IPS-15b (cell line): ENCODE data around the gene VAX1.

Experiments
- H3K27me3 ChIP-seq: one replicate; pipeline ENCODE4 v1.6.1; 2013; ENCODE audit warnings: low read length; ENCODE audit not compliant: control insufficient read depth, insufficient read depth
- H3K36me3 ChIP-seq: one replicate; pipeline ENCODE4 v1.6.1; 2013; ENCODE audit warnings: low read length; ENCODE audit not compliant: control insufficient read depth, insufficient read depth
- H3K4me1 ChIP-seq: one replicate; pipeline ENCODE4 v1.6.1; 2013; ENCODE audit warnings: mild to moderate bottlenecking, low read length; ENCODE audit not compliant: control insufficient read depth, insufficient read depth
- H3K4me3 ChIP-seq: one replicate; pipeline ENCODE4 v1.5.1; 2013; ENCODE audit warnings: low read depth, low read length
- H3K9ac ChIP-seq: one replicate; pipeline ENCODE4 v1.6.1; 2013; ENCODE audit warnings: low read depth, mild to moderate bottlenecking, low read length
- H3K9me3 ChIP-seq: one replicate; pipeline ENCODE4 v1.6.1; 2013; ENCODE audit warnings: mild to moderate bottlenecking, low read length; ENCODE audit not compliant: control insufficient read depth, insufficient read depth

Gene VAX1

GRCh38 chr10:117138838-117139580 is 939 bp upstream of the VAX1 start:
- Histone ChIP-seq H3K36me3 (no peaks in the 10 kb centered on the region), H3K9me3 (no peaks in the 10 kb centered on the region), H3K9ac (no peak overlapping the region), H3K27me3 (peaks cover 96% of the 10 kb centered on the region), H3K4me3 (peak overlapping the region; percentile 32), H3K4me1 (peaks cover 2% of the 10 kb centered on the region)

DNA sequence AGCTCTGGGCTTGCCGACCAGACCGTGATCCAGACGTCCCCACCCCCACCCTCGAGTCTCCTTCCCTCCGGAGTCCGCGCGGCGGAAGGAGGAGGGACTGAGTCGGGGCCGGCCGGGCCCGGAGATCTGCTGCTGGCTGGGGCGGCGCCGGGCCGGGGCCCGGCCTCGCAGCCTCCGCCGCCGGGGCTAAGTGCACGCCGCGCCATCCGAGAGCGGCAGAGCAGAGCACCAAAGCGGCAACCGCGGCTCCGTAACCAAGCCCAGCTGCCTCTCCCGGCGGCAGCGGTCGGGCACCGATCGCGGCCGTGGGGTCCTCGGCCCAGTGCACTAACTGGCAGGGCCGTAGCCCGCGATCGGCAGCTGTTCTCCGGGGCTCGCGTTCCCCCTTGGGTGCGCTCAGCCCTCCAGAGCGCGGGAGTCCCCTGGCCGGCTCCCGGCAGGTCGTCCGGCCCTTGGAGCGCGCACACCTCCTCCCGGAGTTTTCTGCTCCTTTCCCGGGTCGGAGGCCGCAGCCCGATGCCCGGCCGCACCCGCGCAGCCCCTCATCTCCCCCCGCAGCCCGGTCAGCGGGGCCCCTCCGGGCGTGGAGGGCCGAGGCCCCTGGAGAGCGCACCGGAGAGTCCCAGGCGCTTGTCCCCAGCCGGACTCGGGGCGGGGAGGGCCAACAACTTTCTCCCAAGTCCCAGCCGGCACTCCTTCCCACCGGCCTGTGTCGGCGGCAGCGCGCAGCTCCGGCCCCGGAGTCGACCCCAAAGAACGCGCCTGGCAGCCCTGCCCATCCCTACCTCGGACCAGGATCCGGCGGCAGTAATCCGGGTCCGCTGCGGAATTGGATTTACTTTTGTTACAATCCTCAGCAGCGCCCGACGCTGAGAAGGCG is 799 bp downstream of the VAX1 start:
- Histone ChIP-seq H3K9ac (no peak overlapping the region), H3K4me1 (peaks cover 2% of the 10 kb centered on the region), H3K4me3 (peak overlapping the region; percentile 35), H3K27me3 (peaks cover 96% of the 10 kb centered on the region), H3K9me3 (no peaks in the 10 kb centered on the region), H3K36me3 (no peaks in the 10 kb centered on the region)

DNA sequence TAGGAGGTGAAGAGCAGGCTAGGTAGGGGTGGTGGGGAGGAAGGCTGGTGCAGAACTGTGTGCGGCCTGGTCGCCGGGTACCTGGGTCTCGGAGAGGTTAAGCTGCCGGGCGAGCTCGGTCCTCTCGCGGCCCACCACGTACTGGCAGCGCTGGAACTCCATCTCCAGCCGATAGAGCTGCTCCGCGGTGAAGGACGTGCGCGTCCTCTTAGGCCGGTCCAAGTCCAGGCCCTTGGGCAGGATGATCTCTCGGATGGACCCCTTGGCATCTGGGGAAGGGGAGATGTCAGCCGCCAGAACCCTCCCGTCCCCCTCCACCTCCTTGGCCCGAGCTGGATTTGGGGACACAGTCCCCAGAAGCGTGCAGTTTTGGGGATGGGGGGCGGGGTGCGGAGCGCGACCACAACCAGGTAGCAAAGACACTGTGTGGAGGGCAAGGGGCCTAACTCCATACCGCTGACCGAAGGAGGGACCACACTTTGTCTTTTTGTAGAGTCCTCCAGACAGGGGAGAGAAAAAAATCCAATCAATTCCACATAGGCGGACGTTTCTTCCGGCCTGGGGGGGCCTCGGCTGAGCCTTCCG is 1.6 kb downstream of the VAX1 start:
- H3K36me3 ChIP-seq = no peaks in the 10 kb centered on the region
- H3K4me3 ChIP-seq = peak overlapping the region; percentile 32
- H3K9ac ChIP-seq = no peak overlapping the region
- H3K9me3 ChIP-seq = no peaks in the 10 kb centered on the region
- peaks cover 2% of the 10 kb centered on the region for H3K4me1 ChIP-seq
- peaks cover 96% of the 10 kb centered on the region for H3K27me3 ChIP-seq

GRCh38 chr10:117135480-117136140 is 2.5 kb downstream of the VAX1 start:
- Histone ChIP-seq H3K9ac (no peak overlapping the region), H3K27me3 (peaks cover 97% of the 10 kb centered on the region), H3K4me1 (peaks cover 3% of the 10 kb centered on the region), H3K4me3 (peak overlapping the region; percentile 18), H3K36me3 (no peaks in the 10 kb centered on the region), H3K9me3 (no peaks in the 10 kb centered on the region)

DNA sequence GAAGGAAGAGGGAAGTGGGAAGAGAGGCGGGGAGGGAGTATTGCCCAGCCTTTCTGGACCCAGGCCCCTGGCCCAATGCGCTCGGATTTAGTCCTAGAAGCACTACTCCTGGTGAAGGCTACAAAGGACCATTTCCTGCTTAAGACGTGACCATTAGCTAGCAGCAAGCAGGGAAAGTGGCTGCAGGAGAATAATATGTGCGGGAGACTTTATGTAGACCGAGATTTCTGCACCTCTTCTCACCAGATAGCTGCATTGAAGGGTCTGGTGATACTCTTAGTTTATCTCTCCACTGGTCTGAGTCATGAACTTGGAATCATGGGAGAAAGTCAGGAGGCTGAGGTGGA is 3.1 kb downstream of the VAX1 start:
- H3K4me1 ChIP-seq = peaks cover 6% of the 10 kb centered on the region
- no peak overlapping the region for H3K9ac ChIP-seq
- peak overlapping the region; percentile 18 for H3K4me3 ChIP-seq
- H3K9me3 ChIP-seq = no peaks in the 10 kb centered on the region
- no peaks in the 10 kb centered on the region for H3K36me3 ChIP-seq
- peaks cover 97% of the 10 kb centered on the region for H3K27me3 ChIP-seq

GRCh38 chr10:117134306-117135025 is 3.6 kb downstream of the VAX1 start:
- H3K36me3 ChIP-seq = no peaks in the 10 kb centered on the region
- peaks cover 7% of the 10 kb centered on the region for H3K4me1 ChIP-seq
- H3K27me3 ChIP-seq = peaks cover 98% of the 10 kb centered on the region
- no peaks in the 10 kb centered on the region for H3K9me3 ChIP-seq
- no peak overlapping the region for H3K9ac ChIP-seq
- H3K4me3 ChIP-seq = peak overlapping the region; percentile 18

DNA sequence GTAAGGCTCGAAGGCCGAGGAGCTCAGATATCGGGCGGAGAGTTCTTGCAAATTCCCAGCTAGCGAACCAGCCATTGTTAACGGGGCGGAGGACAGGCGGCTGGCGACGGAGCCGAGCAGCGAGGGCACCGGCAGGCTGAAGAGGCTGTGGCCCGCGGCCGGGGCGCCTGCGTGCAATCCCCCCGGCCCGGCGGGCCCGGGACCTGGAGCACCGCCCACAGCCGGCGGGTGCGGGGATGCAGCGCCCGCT is 4.1 kb downstream of the VAX1 start:
- Histone ChIP-seq H3K36me3 (no peaks in the 10 kb centered on the region), H3K4me1 (peaks cover 7% of the 10 kb centered on the region), H3K4me3 (peak overlapping the region; percentile 35), H3K9me3 (no peaks in the 10 kb centered on the region), H3K27me3 (peaks cover 99% of the 10 kb centered on the region), H3K9ac (no peak overlapping the region)

DNA sequence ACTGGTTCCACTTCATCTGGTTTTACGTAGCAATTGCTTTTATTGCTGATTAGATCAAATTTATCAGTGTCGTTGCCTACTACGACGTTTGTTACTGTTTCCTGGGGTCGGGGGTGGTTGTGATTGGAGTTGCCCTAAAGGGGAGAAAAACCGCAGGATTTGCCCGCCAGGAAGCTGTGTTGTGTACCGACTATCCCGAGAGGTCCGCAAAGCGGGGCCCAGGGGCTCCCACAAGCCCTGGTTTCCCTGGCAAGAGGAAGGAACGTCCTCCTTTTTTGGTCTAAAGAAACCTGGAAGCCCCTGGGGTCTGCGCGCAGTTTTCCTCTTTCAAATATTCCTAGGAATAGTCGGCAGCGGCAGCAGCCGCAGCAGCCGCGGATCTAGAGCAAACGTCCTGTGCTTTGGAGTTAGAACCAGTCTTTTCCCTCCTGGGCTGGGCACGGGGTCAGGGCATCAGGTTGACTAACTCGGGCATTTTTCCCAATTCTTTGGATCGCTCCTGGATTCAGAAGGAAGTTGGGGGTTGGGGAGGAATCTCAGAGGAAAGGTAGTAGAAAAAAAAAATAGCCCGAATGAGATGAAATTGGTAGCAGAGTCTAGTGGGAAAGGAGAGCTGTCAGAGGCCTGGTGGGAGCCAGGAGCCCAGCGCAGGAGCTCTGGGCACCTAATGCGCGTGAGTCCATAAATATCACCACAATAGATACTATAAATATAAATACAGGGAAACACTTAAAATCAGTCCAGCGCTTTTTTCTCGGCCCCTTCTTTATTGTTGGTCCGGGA is 4.6 kb downstream of the VAX1 start:
- Histone ChIP-seq H3K9me3 (no peaks in the 10 kb centered on the region), H3K4me1 (peaks cover 5% of the 10 kb centered on the region), H3K9ac (no peak overlapping the region), H3K4me3 (peak overlapping the region; percentile 35), H3K27me3 (peaks cover 99% of the 10 kb centered on the region), H3K36me3 (no peaks in the 10 kb centered on the region)

- Histone ChIP-seq H3K4me1 (peaks cover 5% of the 10 kb centered on the region), H3K9me3 (no peaks in the 10 kb centered on the region), H3K27me3 (peaks cover 99% of the 10 kb centered on the region), H3K36me3 (no peaks in the 10 kb centered on the region), H3K9ac (no peak overlapping the region), H3K4me3 (peak overlapping the region; percentile 41)
Measured at GRCh38 chr10:117132751-117133231, 5.3 kb downstream of the VAX1 start.

DNA sequence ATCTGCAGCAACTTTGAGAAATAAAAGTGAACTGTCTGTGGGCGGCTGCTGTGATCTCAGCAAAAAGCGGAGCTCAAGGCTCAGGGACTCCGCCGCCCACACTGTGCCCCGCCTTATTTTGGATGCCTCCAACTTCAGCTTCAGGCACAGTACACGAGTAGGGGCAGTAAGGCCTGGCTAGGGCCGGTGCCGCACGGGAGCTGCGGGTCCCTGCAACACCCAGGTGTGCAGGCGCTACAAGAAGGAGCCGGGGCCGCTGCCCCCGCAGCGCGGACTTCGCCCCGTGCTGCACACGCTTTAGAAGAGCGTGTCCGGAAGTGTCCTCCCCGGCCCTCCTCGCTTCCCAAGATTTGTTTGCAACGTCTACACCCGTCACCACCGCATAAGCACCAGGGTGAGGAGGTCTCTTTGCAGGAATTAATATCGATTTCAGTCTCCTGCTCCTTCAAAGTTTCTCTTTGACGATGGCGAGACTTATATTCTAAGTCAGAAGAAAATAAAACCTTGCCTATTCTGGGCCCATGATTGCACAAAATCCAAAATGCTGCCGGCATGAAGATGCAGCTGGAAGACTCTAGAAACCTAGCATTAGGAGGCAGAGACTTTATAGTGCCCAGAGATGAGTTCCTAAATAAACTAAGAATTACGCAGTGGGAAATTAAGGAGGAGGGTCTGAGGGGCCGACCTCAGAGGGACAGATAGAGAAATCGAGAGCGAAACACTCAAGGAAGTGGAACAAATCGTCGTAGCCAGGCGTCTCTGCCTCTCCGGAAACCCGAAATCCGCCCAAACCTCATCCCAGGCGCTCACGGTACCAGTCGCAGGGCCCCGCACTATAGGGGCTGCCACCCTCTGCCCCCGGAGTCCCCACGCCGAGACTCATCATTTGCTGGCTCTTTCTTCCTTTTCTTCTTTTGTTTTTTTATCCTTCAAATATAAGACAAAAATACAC is 6.4 kb downstream of the VAX1 start:
- Histone ChIP-seq H3K9ac (no peak overlapping the region), H3K27me3 (peaks cover 99% of the 10 kb centered on the region), H3K4me3 (peak overlapping the region; percentile 39), H3K4me1 (peaks cover 5% of the 10 kb centered on the region), H3K36me3 (no peaks in the 10 kb centered on the region), H3K9me3 (no peaks in the 10 kb centered on the region)
